IMR-90 (cell line): ENCODE data around the gene PSEN2. TPM values are rescaled to one million over a fixed set of nuclear protein-coding genes. Genes with fewer than 3 reads are reported as not detected.

Experiments
- ATAC-seq: fragments of 200-7000 bp; cut with Tn5 transposase; 2 replicates; pipeline ENCODE4 v1.9.1; 2020; ENCODE audit warnings: low read depth, mild to moderate bottlenecking, moderate library complexity
- BruUV-seq: library from RNA; stranded (reverse); fragments of 400-500 nt; replicated peaks from 2 replicates; lab custom pipeline; 2021; lab: Mats Ljungman, UMichigan
- CTCF ChIA-PET: fragments of 300-600 bp; formaldehyde crosslinking; extraction: SDS; loops from one replicate; lab custom pipeline; 2021; ENCODE audit warnings: antibody characterized with exemption; lab: Yijun Ruan, JAX
- POLR2A ChIA-PET: fragments of 300-600 bp; sonication (Branson Sonifier 250); formaldehyde crosslinking; loops from one replicate; lab custom pipeline; 2022; ENCODE audit warnings: antibody characterized with exemption; ENCODE audit not compliant: unreplicated experiment; lab: Charles Lee
- DNase-seq: peaks from one replicate; pipeline ENCODE4 v3.0.0; 2013
- H2AFZ ChIP-seq: replicated peaks from 2 replicates; pipeline ENCODE3; 2013; ENCODE audit warnings: low read length, mild to moderate bottlenecking; ENCODE audit not compliant: poor library complexity
- H2AK5ac ChIP-seq: 2 replicates; pipeline ENCODE4 v1.6.1; 2013; ENCODE audit warnings: low read depth, low read length, inconsistent platforms
- H2AK9ac ChIP-seq: replicated peaks from 2 replicates; pipeline ENCODE3; 2013; ENCODE audit warnings: mild to moderate bottlenecking, low read depth, low read length, moderate library complexity; ENCODE audit not compliant: poor library complexity
- H2BK120ac ChIP-seq: 2 replicates; pipeline ENCODE4 v1.6.1; 2013; ENCODE audit warnings: low read depth, low read length, inconsistent platforms
- H2BK15ac ChIP-seq: 3 replicates; pipeline ENCODE4 v1.6.1; 2013; ENCODE audit warnings: low read depth, low read length, inconsistent platforms
- H2BK20ac ChIP-seq: 2 replicates; pipeline ENCODE4 v1.6.1; 2013; ENCODE audit warnings: low read depth, mild to moderate bottlenecking, inconsistent platforms, low read length, moderate library complexity
- H2BK5ac ChIP-seq: 2 replicates; pipeline ENCODE4 v1.6.1; 2013; ENCODE audit warnings: mild to moderate bottlenecking, low read depth, low read length, inconsistent platforms; ENCODE audit not compliant: poor library complexity, severe bottlenecking
- H3K14ac ChIP-seq: replicated peaks from 2 replicates; pipeline ENCODE4 v1.6.1; 2013; ENCODE audit warnings: low read depth, low read length, inconsistent platforms
- H3K18ac ChIP-seq: 2 replicates; pipeline ENCODE4 v1.6.1; 2013; ENCODE audit warnings: low read depth, low read length, control low read depth
- H3K23ac ChIP-seq: 2 replicates; pipeline ENCODE4 v1.6.1; 2013; ENCODE audit warnings: low read depth, low read length, inconsistent platforms
- H3K27ac ChIP-seq: 2 replicates; pipeline ENCODE4 v1.5.1; 2013; ENCODE audit warnings: mild to moderate bottlenecking, control low read depth, low read length; ENCODE audit not compliant: insufficient read depth
- H3K27me3 ChIP-seq: 2 replicates; pipeline ENCODE4 v1.6.1; 2013; ENCODE audit warnings: low read length; ENCODE audit not compliant: control insufficient read depth, insufficient read depth
- H3K36me3 ChIP-seq: 2 replicates; pipeline ENCODE4 v1.6.1; 2013; ENCODE audit warnings: low read length, mixed read lengths; ENCODE audit not compliant: control insufficient read depth, insufficient read depth
- H3K4ac ChIP-seq: 2 replicates; pipeline ENCODE4 v1.6.1; 2013; ENCODE audit warnings: low read depth, low read length, inconsistent platforms
- H3K4me1 ChIP-seq: 2 replicates; pipeline ENCODE4 v1.6.1; 2013; ENCODE audit warnings: low read length, mixed read lengths; ENCODE audit not compliant: control insufficient read depth, insufficient read depth
- H3K4me2 ChIP-seq: 2 replicates; pipeline ENCODE4 v1.6.1; 2013; ENCODE audit warnings: low read depth, mild to moderate bottlenecking, control low read depth, low read length, moderate library complexity
- H3K4me3 ChIP-seq: 2 replicates; pipeline ENCODE4 v1.5.1; 2013; ENCODE audit warnings: low read depth, mild to moderate bottlenecking, control low read depth, low read length, moderate library complexity; ENCODE audit not compliant: insufficient read depth
- H3K56ac ChIP-seq: 2 replicates; pipeline ENCODE4 v1.6.1; 2013; ENCODE audit warnings: low read length, inconsistent platforms; ENCODE audit not compliant: insufficient read depth; ENCODE audit errors: extremely low read depth
- H3K79me1 ChIP-seq, 2 experiments: 2 replicates each; pipeline ENCODE4 v1.6.1; 2013; ENCODE audit warnings: low read length in 2 of 2, inconsistent platforms in 1 of 2, low read depth in 1 of 2
- H3K9ac ChIP-seq: 2 replicates; pipeline ENCODE4 v1.6.1; 2013; ENCODE audit warnings: low read depth, low read length, control low read depth
- H3K9me1 ChIP-seq: 2 replicates; pipeline ENCODE4 v1.6.1; 2013; ENCODE audit warnings: low read length, inconsistent platforms; ENCODE audit not compliant: insufficient read depth
- H3K9me3 ChIP-seq: 2 replicates; pipeline ENCODE4 v1.6.1; 2013; ENCODE audit warnings: low read length; ENCODE audit not compliant: control insufficient read depth, insufficient read depth
- H4K20me1 ChIP-seq: 2 replicates; pipeline ENCODE4 v1.6.1; 2013; ENCODE audit warnings: low read length, inconsistent platforms; ENCODE audit not compliant: insufficient read depth
- H4K5ac ChIP-seq: 2 replicates; pipeline ENCODE4 v1.6.1; 2013; ENCODE audit warnings: mild to moderate bottlenecking, low read depth, low read length, control low read depth
- H4K8ac ChIP-seq, 2 experiments: 2 replicates each; pipeline ENCODE4 v1.6.1; 2013; ENCODE audit warnings: low read depth in 2 of 2, low read length in 2 of 2, control low read depth in 1 of 2, inconsistent platforms in 1 of 2
- H4K91ac ChIP-seq: 2 replicates; pipeline ENCODE4 v1.6.1; 2013; ENCODE audit warnings: low read depth, low read length, inconsistent platforms; ENCODE audit not compliant: insufficient read depth
- CHD1 ChIP-seq: IDR thresholded peaks from 2 replicates; pipeline ENCODE4 v1.6.1; 2012; ENCODE audit warnings: low read depth, low read length, improper control_type of control experiment
- CTCF ChIP-seq: conservative IDR thresholded peaks from 2 replicates; pipeline ENCODE4 v1.5.1; 2012; ENCODE audit warnings: mild to moderate bottlenecking, low read depth, low read length, improper control_type of control experiment
- FOS ChIP-seq: fragments of 150-350 bp; IDR thresholded peaks from 2 replicates; pipeline ENCODE4 v1.6.1; 2016; ENCODE audit warnings: low read depth, low read length
- MAFK ChIP-seq: IDR thresholded peaks from 2 replicates; pipeline ENCODE4 v1.6.1; 2012; ENCODE audit warnings: low read depth, low read length, improper control_type of control experiment
- MXI1 ChIP-seq: IDR thresholded peaks from 2 replicates; pipeline ENCODE4 v1.6.1; 2012; ENCODE audit warnings: low read depth, mild to moderate bottlenecking, low read length, moderate library complexity, borderline replicate concordance
- NFE2L2 ChIP-seq: fragments of 150-350 bp; IDR thresholded peaks from 2 replicates; pipeline ENCODE4 v1.6.1; 2016; ENCODE audit warnings: low read depth, mild to moderate bottlenecking, low read length
- POLR2A ChIP-seq: IDR thresholded peaks from 2 replicates; pipeline ENCODE4 v1.6.1; 2012; ENCODE audit warnings: mild to moderate bottlenecking, low read depth, low read length
- SMC3 ChIP-seq: fragments of 150-350 bp; IDR thresholded peaks from 2 replicates; pipeline ENCODE4 v1.6.1; 2016; ENCODE audit warnings: low read depth, mild to moderate bottlenecking, antibody characterized with exemption, low read length, moderate library complexity
- USF2 ChIP-seq: fragments of 150-350 bp; IDR thresholded peaks from 2 replicates; pipeline ENCODE4 v1.6.1; 2017; ENCODE audit warnings: mild to moderate bottlenecking, antibody characterized with exemption, low read length, low read depth
- WGBS, 2 experiments: methylation state at CpG; one replicate each; pipeline versions ENCODE4 v1.1.5 to v1.1.7; 2013; ENCODE audit warnings: missing lambda C conversion rate in 2 of 2; ENCODE audit not compliant: insufficient read length in 1 of 2; ENCODE audit errors: extremely low coverage in 2 of 2; 5-methylcytosine and 5-hydroxymethylcytosine counted together
- dilution Hi-C: fragments of 300-500 bp; cut with HindIII; formaldehyde crosslinking; loops from one replicate; pipeline ENCODE4 v1.14.3; 2018; ENCODE audit warnings: low sequenced_read_pairs; ENCODE audit not compliant: unreplicated experiment
- in situ Hi-C: fragments of 300-500 bp; cut with MboI; formaldehyde crosslinking; loops from 3 replicates; pipeline ENCODE4 v1.14.3; 2019; ENCODE audit warnings: low sequenced_read_pairs, inconsistent platforms, mixed read lengths
- intact Hi-C: fragments of 100-400 bp; cut with micrococcal nuclease; formaldehyde crosslinking; loops from 2 replicates; pipeline ENCODE4 v1.10.0; 2022
- polyA plus RNA-seq, 3 experiments: library from polyadenylated mRNA; depleted of rRNA; stranded (reverse); fragments of >200 nt; gene quantifications; 2 replicates each; pipeline ENCODE4 v1.2.3, GENCODE V29; 2012; ENCODE audit warnings: low replicate concordance in 1 of 3
- total RNA-seq: library from RNA; depleted of rRNA; stranded (reverse); fragments of >200 nt; gene quantifications from 2 replicates; pipeline ENCODE4 v1.2.3, GENCODE V29; 2012

PSEN2 gene
- total and polyA plus RNA-seq, 2 of the 4 experiments (the other 2 are of a cell fraction), result 15.0 to 24.4 TPM

GRCh38 chr1:226831953-226832352 lies 38.5 kb upstream of the PSEN2 start:
- ChIA-PET CTCF (no interaction called here), POLR2A (no interaction called here)
- Histone ChIP-seq H3K79me1 (no peaks in the 10 kb centered on the region), H2BK120ac (no peak overlapping the region), H2BK15ac (no peak overlapping the region), H3K14ac (no peak overlapping the region), H4K5ac (no peak overlapping the region), H3K4me2 (no peak overlapping the region), H3K23ac (no peak overlapping the region), H4K91ac (no peak overlapping the region), H3K36me3 (no peaks in the 10 kb centered on the region), H3K27me3 (peaks cover 4% of the 10 kb centered on the region), H3K4me1 (peaks cover 2% of the 10 kb centered on the region), H2BK20ac (no peak overlapping the region), H2AK5ac (no peak overlapping the region), H3K27ac (no peak overlapping the region), H2AK9ac (no peak overlapping the region), H3K4ac (no peak overlapping the region), H2BK5ac (no peak overlapping the region), H3K9me1 (no peaks in the 10 kb centered on the region), H3K4me3 (no peak overlapping the region), H3K9me3 (no peaks in the 10 kb centered on the region; the same call in 1 of the 2 replicates), H4K20me1 (no peaks in the 10 kb centered on the region), H3K56ac (no peak overlapping the region), H3K9ac (no peak overlapping the region), H3K18ac (no peak overlapping the region), H2AFZ (no peak overlapping the region), H4K8ac (no peak overlapping the region)
- no peak for TF ChIP-seq NFE2L2
- no peak for TF ChIP-seq SMC3
- no peak for TF ChIP-seq MXI1
- no peak for TF ChIP-seq FOS
- no peak for TF ChIP-seq POLR2A
- TF ChIP-seq USF2, result no peak
- no peak for TF ChIP-seq CTCF
- no peak for TF ChIP-seq CHD1
- no peak for TF ChIP-seq MAFK
- in situ Hi-C loops (loop anchor here (10.0 kb wide), 1 partner anchor 603 kb away; no protein-coding TSS in a partner anchor), intact Hi-C loops (no loop called here), dilution Hi-C loops (no loop called here)
- no TSS peak for BruUV-seq
- no CpG with 5 or more reads among the region's 4 CpGs for WGBS, 2 experiments
- ATAC-seq, result no peak
- DNase-seq, result no peak
